Osteocyte (in vitro differentiated cells): Measurements from ENCODE around the gene AANAT. TPM values are rescaled to one million over a fixed set of nuclear protein-coding genes. Genes with fewer than 3 reads are reported as not detected.

ENCODE experiments used
- DNase-seq: peaks from one replicate; pipeline ENCODE4 v3.0.0; 2021; ENCODE audit warnings: mixed read lengths; ENCODE audit not compliant: unreplicated experiment; ENCODE audit errors: extremely low spot score
- H3K27ac Mint-ChIP-seq: one replicate; pipeline ENCODE4 v1.8.0; 2021; ENCODE audit warnings: mild to moderate bottlenecking, mixed read lengths; ENCODE audit not compliant: unreplicated experiment
- H3K27me3 Mint-ChIP-seq: one replicate; pipeline ENCODE4 v1.8.0; 2021; ENCODE audit warnings: mixed read lengths; ENCODE audit not compliant: unreplicated experiment
- H3K36me3 Mint-ChIP-seq: one replicate; pipeline ENCODE4 v1.8.0; 2021; ENCODE audit warnings: mixed read lengths; ENCODE audit not compliant: unreplicated experiment
- H3K4me1 Mint-ChIP-seq: one replicate; pipeline ENCODE4 v1.8.0; 2021; ENCODE audit warnings: mixed read lengths; ENCODE audit not compliant: unreplicated experiment
- H3K4me3 Mint-ChIP-seq: one replicate; pipeline ENCODE4 v1.8.0; 2021; ENCODE audit warnings: mild to moderate bottlenecking, moderate library complexity, mixed read lengths; ENCODE audit not compliant: unreplicated experiment
- H3K9me3 Mint-ChIP-seq: one replicate; pipeline ENCODE4 v1.8.0; 2021; ENCODE audit warnings: mixed read lengths; ENCODE audit not compliant: unreplicated experiment
- total RNA-seq: library from RNA; stranded (reverse); gene quantifications from 2 replicates; pipeline ENCODE4 v1.2.1, GENCODE V29; 2021
- TF ChIP-seq, protein P1 (sequence below): fragments of 200-600 bp; sonication (generic); IDR thresholded peaks from 2 replicates; pipeline ENCODE4 v1.5.0; 2021; ENCODE audit warnings: antibody characterized with exemption, mild to moderate bottlenecking, moderate library complexity

The AANAT gene
- total RNA-seq, 1 donor from 2014 or later = not detected

DNA sequence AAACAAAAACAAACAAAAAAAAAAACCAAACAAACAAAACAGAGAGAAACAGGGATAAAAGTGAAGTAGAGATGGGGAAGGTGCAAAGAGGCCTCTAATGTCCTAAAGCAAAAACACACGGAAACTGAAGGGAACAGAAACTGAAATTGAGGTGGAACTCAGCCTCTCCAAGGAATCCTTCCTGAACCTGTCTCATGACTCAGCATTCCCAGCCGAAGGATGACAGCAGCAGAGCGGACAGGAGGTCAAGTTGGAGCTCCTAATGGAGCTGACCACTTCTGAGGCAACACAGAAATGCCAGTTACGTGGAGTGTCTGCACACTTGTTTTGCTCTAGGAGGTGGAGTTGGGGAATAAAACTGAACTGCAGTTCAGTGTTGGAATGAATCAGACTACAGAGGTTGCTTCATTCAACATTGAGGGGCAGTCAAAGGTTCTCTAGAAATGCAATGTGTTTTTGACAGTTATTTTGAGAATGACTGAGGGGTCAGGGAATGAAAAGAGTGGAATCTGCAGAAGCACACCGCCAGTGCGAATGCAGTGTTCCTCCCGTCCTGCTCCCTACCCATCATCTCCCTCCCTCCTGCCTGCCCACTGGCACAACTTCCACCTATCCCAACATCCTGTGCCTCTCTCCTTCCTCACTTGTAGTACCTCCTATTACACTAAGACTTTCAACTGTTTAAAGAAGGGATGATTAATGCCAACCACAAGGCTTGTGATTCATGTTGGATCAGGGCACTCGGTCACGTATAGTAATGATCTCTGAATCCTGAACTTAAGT lies 20.8 kb upstream of the AANAT start:
- no peak for DNase-seq
- TF ChIP-seq, protein P1, sequence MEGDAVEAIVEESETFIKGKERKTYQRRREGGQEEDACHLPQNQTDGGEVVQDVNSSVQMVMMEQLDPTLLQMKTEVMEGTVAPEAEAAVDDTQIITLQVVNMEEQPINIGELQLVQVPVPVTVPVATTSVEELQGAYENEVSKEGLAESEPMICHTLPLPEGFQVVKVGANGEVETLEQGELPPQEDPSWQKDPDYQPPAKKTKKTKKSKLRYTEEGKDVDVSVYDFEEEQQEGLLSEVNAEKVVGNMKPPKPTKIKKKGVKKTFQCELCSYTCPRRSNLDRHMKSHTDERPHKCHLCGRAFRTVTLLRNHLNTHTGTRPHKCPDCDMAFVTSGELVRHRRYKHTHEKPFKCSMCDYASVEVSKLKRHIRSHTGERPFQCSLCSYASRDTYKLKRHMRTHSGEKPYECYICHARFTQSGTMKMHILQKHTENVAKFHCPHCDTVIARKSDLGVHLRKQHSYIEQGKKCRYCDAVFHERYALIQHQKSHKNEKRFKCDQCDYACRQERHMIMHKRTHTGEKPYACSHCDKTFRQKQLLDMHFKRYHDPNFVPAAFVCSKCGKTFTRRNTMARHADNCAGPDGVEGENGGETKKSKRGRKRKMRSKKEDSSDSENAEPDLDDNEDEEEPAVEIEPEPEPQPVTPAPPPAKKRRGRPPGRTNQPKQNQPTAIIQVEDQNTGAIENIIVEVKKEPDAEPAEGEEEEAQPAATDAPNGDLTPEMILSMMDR = no peak
- Mint-ChIP-seq H3K36me3 (no peaks in the 10 kb centered on the region), H3K27me3 (no peaks in the 10 kb centered on the region), H3K9me3 (no peaks in the 10 kb centered on the region), H3K4me1 (peaks cover 74% of the 10 kb centered on the region), H3K4me3 (peak overlapping the region; percentile 28), H3K27ac (peak overlapping the region; percentile 72)

DNA sequence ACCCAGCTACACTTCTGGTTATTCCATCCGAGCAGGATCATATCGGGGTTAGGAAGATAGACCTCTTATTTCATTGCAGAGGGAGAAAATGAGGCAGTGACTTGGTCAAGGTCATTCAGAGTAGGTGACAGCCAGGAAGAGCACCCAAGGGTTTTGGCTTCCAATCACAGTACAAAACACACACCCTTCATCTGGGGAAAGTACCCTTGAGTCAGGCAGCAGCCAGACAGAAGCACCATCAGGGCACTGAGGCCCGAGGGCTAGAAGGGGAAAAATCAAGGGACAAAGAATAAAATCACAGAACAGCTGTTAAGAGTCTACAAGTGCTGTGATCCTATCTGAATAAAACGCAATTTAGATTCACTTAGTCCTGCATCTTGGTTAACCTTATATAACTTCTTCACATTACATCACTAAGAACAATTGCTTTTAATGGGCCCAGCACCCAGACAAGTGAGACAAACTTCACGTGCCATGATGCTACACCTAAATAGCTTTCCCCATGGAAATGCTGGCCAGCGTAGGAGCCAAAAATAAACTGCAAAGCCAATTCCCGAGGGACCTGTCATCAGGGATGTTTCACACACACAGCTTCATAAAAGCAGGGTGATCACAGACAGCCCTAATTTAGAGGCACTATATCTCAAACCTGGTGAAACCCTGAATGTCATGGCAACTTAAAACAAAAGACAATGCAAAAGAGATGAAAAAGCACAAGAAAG lies 19.3 kb upstream of the AANAT start:
- Mint-ChIP-seq H3K4me1 (peaks cover 74% of the 10 kb centered on the region), H3K4me3 (no peak overlapping the region), H3K27me3 (no peaks in the 10 kb centered on the region), H3K27ac (no peak overlapping the region), H3K36me3 (no peaks in the 10 kb centered on the region), H3K9me3 (no peaks in the 10 kb centered on the region)
- no peak for DNase-seq
- TF ChIP-seq, protein P1 = no peak

DNA sequence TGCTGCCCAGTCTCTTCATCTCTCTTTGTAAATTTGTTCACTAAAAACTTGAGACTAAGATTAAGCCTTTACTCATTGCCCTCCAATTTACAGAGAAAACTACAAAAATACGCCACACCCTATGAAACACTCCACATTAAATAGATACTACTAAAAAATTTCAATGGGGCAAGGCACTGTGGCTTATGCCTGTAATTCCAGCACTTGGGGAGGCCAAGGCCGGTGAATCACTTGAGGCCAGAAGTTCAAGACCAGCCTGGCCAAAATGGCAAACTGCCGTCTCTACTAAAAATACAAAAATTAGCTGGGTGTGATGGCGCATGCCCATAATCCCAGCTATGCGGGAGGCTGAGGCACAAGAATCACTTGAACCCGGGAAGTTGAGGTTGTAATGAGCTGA lies 18.3 kb upstream of the AANAT start:
- Mint-ChIP-seq H3K9me3 (no peaks in the 10 kb centered on the region), H3K36me3 (no peaks in the 10 kb centered on the region), H3K27me3 (no peaks in the 10 kb centered on the region), H3K27ac (peak overlapping the region; percentile 18), H3K4me1 (peaks cover 68% of the 10 kb centered on the region), H3K4me3 (no peak overlapping the region)
- TF ChIP-seq, protein P1 = no peak
- DNase-seq = no peak

DNA sequence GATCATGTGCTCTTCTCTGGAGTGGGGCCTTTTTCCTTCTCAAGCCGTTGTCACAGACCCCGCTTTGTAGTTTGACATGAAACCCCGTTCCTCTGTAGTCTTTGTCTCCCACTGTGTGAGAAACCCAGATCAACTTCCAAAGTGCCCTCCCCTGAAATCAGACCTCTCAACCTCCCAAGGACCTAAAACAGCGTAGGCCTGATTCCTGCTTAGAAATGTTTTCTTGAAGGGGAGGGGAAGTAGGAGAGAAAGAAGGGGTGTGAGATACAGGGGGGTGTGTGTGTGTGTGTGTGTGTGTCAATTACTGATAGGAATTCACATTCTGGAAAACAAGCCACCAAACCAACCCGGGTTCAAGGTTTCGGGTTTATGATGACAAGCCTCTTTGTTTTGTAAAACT lies 15.9 kb upstream of the AANAT start:
- DNase-seq = no peak
- Mint-ChIP-seq H3K4me1 (peaks cover 45% of the 10 kb centered on the region), H3K36me3 (no peaks in the 10 kb centered on the region), H3K27ac (no peak overlapping the region), H3K4me3 (peak overlapping the region; percentile 83), H3K27me3 (no peaks in the 10 kb centered on the region), H3K9me3 (no peaks in the 10 kb centered on the region)
- TF ChIP-seq, protein P1 = no peak

DNA sequence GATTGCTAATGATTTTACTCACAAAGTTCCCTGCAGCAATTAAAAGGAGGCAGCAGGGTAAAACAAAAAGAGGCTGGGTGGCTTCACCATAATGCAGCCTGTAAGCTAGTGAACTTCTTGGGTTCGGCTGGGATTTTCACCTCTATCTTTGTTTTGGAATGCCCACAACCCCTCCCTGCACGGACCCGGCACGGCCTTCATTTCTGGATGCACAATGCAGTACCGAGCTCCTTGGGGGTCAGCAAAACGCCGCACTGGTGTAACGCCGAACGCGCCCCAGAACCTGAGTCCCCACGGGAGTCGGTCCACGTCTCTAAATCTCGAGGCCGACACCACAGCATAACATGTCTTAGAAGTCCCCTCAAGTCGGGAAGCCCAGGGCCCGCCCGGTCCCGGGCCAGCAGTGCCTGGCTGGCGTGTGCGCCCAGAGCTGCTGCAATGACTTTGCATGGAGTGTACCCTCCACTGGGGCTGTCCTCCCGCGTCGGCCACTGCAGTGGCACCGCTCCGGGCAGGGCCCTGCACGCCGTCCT lies 15.2 kb upstream of the AANAT start:
- Mint-ChIP-seq H3K4me1 (peaks cover 38% of the 10 kb centered on the region), H3K27ac (peak overlapping the region; percentile 71), H3K9me3 (no peaks in the 10 kb centered on the region), H3K27me3 (no peaks in the 10 kb centered on the region), H3K36me3 (no peaks in the 10 kb centered on the region), H3K4me3 (peak overlapping the region; percentile 83)
- TF ChIP-seq, protein P1 = no peak
- no peak for DNase-seq
